Panc1 (cell line): ENCODE results near the gene INTS11. TPM values are rescaled to one million over a fixed set of nuclear protein-coding genes. Genes with fewer than 3 reads are reported as not detected.

ENCODE experiments used
- ATAC-seq: fragments of 200-7000 bp; cut with Tn5 transposase; 2 replicates; pipeline ENCODE4 v1.9.1; 2020; ENCODE audit warnings: mild to moderate bottlenecking, moderate library complexity
- BruUV-seq: library from RNA; stranded (reverse); fragments of 400-500 nt; replicated peaks from 2 replicates; lab custom pipeline; 2021; lab: Mats Ljungman, UMichigan
- CTCF ChIA-PET: fragments of 300-600 bp; sonication (Branson Sonifier 250); formaldehyde crosslinking; loops from one replicate; lab custom pipeline; 2022; ENCODE audit warnings: antibody characterized with exemption; lab: Charles Lee
- POLR2A ChIA-PET: fragments of 300-600 bp; sonication (Branson Sonifier 250); formaldehyde crosslinking; loops from one replicate; lab custom pipeline; 2022; ENCODE audit warnings: antibody characterized with exemption; lab: Charles Lee
- DNase-seq: peaks from one replicate; pipeline ENCODE4 v3.0.0-alpha.2; 2010; ENCODE audit warnings: low read depth, low spot score
- H3K27ac ChIP-seq: 2 replicates; pipeline ENCODE4 v1.5.1; 2011; ENCODE audit warnings: mild to moderate bottlenecking, low read length, inconsistent platforms
- H3K27me3 ChIP-seq: fragments of 200-500 bp; sonication (Bioruptor generic); 2 replicates; pipeline ENCODE4 v1.6.0; 2014; ENCODE audit warnings: low read length, inconsistent platforms; ENCODE audit not compliant: control insufficient read depth, insufficient read depth
- H3K36me3 ChIP-seq: fragments of 200-500 bp; sonication (Bioruptor generic); 2 replicates; pipeline ENCODE4 v1.5.1; 2014; ENCODE audit warnings: inconsistent platforms, mild to moderate bottlenecking, low read length, moderate library complexity; ENCODE audit not compliant: control insufficient read depth, insufficient read depth
- H3K4me1 ChIP-seq: 2 replicates; pipeline ENCODE4 v1.5.1; 2011; ENCODE audit warnings: inconsistent platforms, mild to moderate bottlenecking, low read length, moderate library complexity; ENCODE audit not compliant: control insufficient read depth, insufficient read depth
- H3K4me3 ChIP-seq, 2 experiments: 2 replicates each; pipeline ENCODE4 v1.5.1; 2011 to 2012; ENCODE audit warnings: low read depth in 2 of 2, low read length in 2 of 2, mild to moderate bottlenecking in 2 of 2, inconsistent platforms in 1 of 2, moderate library complexity in 1 of 2
- H3K9me3 ChIP-seq: fragments of 200-500 bp; sonication (Bioruptor generic); 2 replicates; pipeline ENCODE4 v1.5.1; 2014; ENCODE audit warnings: low read depth, mild to moderate bottlenecking, inconsistent platforms, low read length, moderate library complexity; ENCODE audit not compliant: control insufficient read depth, insufficient read depth
- CTCF ChIP-seq: fragments of 450-650 bp; IDR thresholded peaks from 2 replicates; pipeline ENCODE4 v1.5.1; 2017; ENCODE audit warnings: mild to moderate bottlenecking
- POLR2AphosphoS5 ChIP-seq: IDR thresholded peaks from 2 replicates; pipeline ENCODE4 v1.6.1; 2012; ENCODE audit warnings: mild to moderate bottlenecking, low read depth, low read length, moderate library complexity
- REST ChIP-seq, 2 experiments: IDR thresholded peaks; 2 replicates each; pipeline ENCODE4 v1.6.1; 2011 to 2012; ENCODE audit warnings: low read depth in 2 of 2, control low read depth in 1 of 2, low read length in 1 of 2, mild to moderate bottlenecking in 1 of 2, moderate library complexity in 1 of 2; ENCODE audit not compliant: insufficient read depth in 1 of 2
- SIN3A ChIP-seq: IDR thresholded peaks from 2 replicates; pipeline ENCODE4 v1.6.1; 2012; ENCODE audit warnings: low read depth, mild to moderate bottlenecking, low read length, moderate library complexity, borderline replicate concordance; ENCODE audit not compliant: insufficient read depth
- TCF7L2 ChIP-seq: IDR thresholded peaks from 2 replicates; pipeline ENCODE4 v1.6.1; 2011; ENCODE audit warnings: mild to moderate bottlenecking, low read depth, low read length, inconsistent platforms
- in situ Hi-C: cut with HindIII; loops from 2 replicates; pipeline ENCODE4 v1.10.0; 2016; ENCODE audit warnings: low sequenced_read_pairs, low pct_unique_long_range_greater_than_20kb
- intact Hi-C: fragments of 100-400 bp; cut with micrococcal nuclease; formaldehyde crosslinking; loops from one replicate; pipeline ENCODE4 v1.10.0; 2022; ENCODE audit not compliant: unreplicated experiment
- total RNA-seq: library from RNA; stranded (reverse); gene quantifications from one replicate; pipeline ENCODE4 v1.2.1, GENCODE V29; 2021; ENCODE audit not compliant: unreplicated experiment

INTS11 gene
- total RNA-seq, 1 experiment from 2014 or later: 114 TPM

GRCh38 chr1:1303736-1304135 is 20.7 kb downstream of the INTS11 start:
- POLR2A ChIA-PET: no interaction called here
- CTCF ChIA-PET: interaction anchor here (0.6 kb wide), 1 partner anchor 138 kb away, joined by 9 read pairs; no protein-coding TSS in a partner anchor
- Histone ChIP-seq H3K36me3 (no peaks in the 10 kb centered on the region; the same call in 1 of the 2 replicates), H3K27ac (no peak overlapping the region), H3K4me1 (peaks cover 33% of the 10 kb centered on the region), H3K4me3 (no peak overlapping the region), H3K27me3 (no peaks in the 10 kb centered on the region), H3K9me3 (no peaks in the 10 kb centered on the region)
- in situ Hi-C loops: no loop called here
- ATAC-seq (no peak), DNase-seq (no peak)
- BruUV-seq: no TSS peak
- TF ChIP-seq CTCF (no peak), REST (IDR thresholded peaks at IDR 0.05; ENCODE audit: insufficient read depth in 1 of 2, low read depth in 2 of 2, low read length in 1 of 2) (no peak), TCF7L2 (no peak), POLR2AphosphoS5 (no peak), SIN3A (no peak)
- intact Hi-C loops: no loop called here

- Histone ChIP-seq H3K4me1 (peaks cover 33% of the 10 kb centered on the region), H3K27ac (no peak overlapping the region), H3K36me3 (no peaks in the 10 kb centered on the region; the same call in 1 of the 2 replicates), H3K27me3 (no peaks in the 10 kb centered on the region), H3K9me3 (no peaks in the 10 kb centered on the region), H3K4me3 (no peak overlapping the region)
- in situ Hi-C loops (no loop called here), intact Hi-C loops (no loop called here)
- ChIA-PET POLR2A (no interaction called here), CTCF (no interaction called here)
- no TSS peak for BruUV-seq
- DNase-seq: no peak
- no peak for TF ChIP-seq POLR2AphosphoS5
- no peak for TF ChIP-seq SIN3A
- TF ChIP-seq TCF7L2: no peak
- no peak for TF ChIP-seq CTCF
- TF ChIP-seq REST (IDR thresholded peaks at IDR 0.05; ENCODE audit: insufficient read depth in 1 of 2, low read depth in 2 of 2, low read length in 1 of 2): no peak
- no peak for ATAC-seq
Measured at GRCh38 chr1:1302951-1303509, 21.4 kb downstream of the INTS11 start.
